Endometrial microvascular endothelial cells (primary cell): Measurements from ENCODE around the gene CTBP2. TPM values are rescaled to one million over a fixed set of nuclear protein-coding genes. Genes with fewer than 3 reads are reported as not detected.

Experiments
- in situ Hi-C: cut with HindIII; loops from 2 replicates; pipeline ENCODE4 v1.10.0; 2017; ENCODE audit warnings: low sequenced_read_pairs, low pct_unique_long_range_greater_than_20kb; ENCODE audit errors: inconsistent ontology term
- total RNA-seq: library from RNA; depleted of rRNA; stranded (reverse); fragments of >200 nt; gene quantifications from one replicate; pipeline ENCODE4 v1.2.3, GENCODE V29; 2015; ENCODE audit errors: inconsistent ontology term

CTBP2 gene
- total RNA-seq, 1 donor from 2014 or later: 89.9 TPM

DNA sequence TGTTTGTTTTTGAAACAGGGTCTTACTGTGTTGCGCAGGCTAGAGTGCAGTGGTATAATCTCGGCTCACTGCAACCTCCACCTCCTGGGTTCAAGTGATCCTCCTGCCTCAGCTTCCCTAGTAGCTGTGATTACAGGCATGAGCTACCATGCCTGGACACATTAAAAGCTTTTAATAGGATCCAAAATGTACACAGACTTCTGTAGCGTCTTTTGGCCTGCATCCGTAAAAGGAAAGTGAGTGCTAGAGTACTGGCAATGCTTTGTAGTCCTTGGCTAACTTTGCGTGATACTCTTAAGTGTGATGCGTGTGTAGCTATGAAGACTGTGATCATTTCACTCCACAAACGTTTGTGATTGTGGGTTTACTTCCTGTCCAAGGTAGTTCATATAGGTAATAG, 205.1 kb downstream of the CTBP2 start:
- in situ Hi-C loops: no loop called here

- in situ Hi-C loops: no loop called here
Measured at GRCh38 chr10:124953421-124953820, 206.9 kb downstream of the CTBP2 start.

DNA sequence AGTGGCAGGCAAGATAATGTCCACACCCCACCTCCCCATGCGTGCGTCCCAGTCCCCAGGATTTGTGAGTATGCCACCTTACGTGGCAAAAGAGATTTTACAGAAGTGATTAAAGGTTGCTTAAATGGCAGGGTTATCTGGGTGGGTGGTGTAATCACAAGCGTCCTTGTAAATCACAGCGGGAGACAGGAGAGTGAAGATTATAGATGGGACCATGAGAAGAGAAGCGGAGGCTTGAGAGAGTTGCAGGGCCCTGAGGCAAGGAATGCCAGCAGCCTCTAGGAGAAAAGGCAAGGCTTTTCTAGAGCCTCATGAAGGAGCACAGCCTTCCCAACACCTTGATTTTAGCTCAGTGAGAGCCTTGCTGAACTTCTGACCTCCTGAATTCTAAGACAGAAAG, 208.2 kb downstream of the CTBP2 start:
- in situ Hi-C loops: no loop called here

DNA sequence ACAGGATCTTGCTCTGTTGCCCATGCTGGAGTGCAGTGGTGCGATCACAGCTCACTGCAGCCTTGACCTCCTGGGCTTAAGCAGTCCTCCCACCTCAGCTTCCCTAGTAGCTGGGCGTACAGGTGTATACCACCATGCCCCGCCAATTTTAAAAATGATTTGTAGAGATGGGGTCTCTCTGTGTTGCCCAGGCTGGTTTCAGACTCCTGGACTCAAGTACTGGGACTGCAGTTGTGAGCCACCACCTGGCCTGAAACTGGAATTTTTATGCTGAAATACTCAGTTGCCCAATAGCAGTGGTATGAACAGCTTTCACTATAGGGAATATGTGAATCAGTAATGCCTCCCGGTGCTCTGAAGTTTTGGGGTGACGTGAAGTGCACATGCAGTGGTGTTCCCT, 210.8 kb downstream of the CTBP2 start:
- in situ Hi-C loops: no loop called here

- in situ Hi-C loops: no loop called here
Measured at GRCh38 chr10:124946945-124947344, 213.4 kb downstream of the CTBP2 start.

- in situ Hi-C loops: no loop called here
Measured at GRCh38 chr10:124944982-124945381, 215.4 kb downstream of the CTBP2 start.

DNA sequence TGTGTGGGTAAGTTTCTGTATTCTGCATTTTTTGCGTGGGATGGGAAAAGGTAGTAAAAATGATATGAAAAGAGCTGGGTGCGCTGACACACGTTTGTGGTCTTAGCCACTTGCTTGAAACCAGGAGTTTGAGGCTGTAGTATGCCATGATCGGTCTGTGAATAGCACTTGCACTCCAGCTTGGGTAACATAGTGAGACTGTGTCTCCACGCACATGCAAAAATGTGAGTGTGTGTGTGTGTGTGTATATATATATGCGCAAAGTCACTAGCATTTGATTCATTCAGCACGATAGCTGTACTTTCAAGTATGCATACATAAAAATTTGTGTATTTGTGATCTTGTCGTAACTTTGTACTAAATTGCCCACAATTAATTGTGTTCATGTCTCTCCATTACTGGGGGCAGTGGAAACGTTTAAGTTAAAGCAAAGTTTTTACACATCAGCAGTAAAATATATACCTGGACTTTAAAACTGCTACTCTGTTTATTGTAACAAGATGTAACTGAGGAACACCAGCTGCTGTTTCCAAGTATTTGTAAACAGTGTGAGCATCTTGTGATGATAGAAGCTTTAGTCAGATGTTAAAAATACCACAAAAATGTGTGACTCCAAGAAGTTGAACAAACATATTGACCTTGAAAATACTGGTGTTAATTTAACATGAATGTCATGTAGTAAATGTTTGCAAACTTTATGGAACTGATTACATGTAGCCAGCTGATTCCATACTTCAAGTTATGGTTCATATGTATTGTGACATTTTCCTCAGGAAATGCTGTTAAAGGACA, 216.9 kb downstream of the CTBP2 start:
- in situ Hi-C loops: no loop called here

GRCh38 chr10:124942317-124943169, 217.8 kb downstream of the CTBP2 start:
- in situ Hi-C loops: no loop called here

DNA sequence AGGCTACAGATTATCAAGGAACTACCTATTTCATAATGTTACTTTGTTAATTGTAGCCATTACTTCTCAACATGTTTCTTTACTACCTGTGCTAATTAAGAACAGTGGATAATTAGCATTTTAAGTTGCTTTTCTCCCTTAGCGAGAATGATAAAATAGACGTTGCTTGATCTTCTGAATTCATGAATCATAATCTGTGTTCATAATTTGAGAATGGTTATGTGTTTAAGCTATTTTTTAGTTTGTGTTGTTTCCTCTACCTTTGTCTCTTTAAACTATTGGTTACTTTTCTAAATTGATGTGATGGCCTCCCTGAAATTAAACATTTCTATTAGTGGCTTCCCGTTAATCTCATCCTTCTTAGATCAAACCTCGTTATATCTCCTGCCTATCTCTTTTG, 218.5 kb downstream of the CTBP2 start, which contains the start of gene ZRANB1:
Gene ZRANB1, plus strand, starts transcription at position 301 of the 400 bp plus-strand sequence. CDS start 371 bp downstream, outside the sequence.
- in situ Hi-C loops: no loop called here

GRCh38 chr10:124939290-124939689, 221.1 kb downstream of the CTBP2 start:
- in situ Hi-C loops: no loop called here

DNA sequence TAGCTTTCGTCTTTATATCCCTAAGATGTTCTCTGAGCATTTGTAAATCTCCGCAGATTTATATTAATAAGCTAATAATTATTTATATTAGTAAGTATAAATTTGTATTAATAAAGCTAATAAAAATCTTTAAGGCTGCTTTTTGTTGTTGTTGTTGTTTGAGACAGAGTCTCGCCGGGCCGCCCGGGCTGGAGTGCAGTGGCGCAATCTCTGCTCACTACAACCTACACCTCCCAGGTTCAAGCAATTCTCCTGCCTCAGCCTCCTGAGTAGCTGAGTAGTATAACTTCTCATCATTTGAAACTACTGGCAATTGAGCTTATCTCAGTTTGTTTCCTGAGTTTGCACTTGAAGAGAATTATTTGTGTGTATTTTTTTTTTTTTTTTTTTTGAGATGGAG, 223.6 kb downstream of the CTBP2 start:
- in situ Hi-C loops: no loop called here

GRCh38 chr10:124935946-124936345, 224.4 kb downstream of the CTBP2 start:
- in situ Hi-C loops: no loop called here

Other genes with a start within 250 kb of the CTBP2 start
- 10.9 TPM for gene ZRANB1, start 218.4 kb downstream of the CTBP2 start, total RNA-seq